SK-N-SH treated with all-trans-retinoic acid at 6 μM for 48 hours (cell line): ENCODE data around the gene TOP2A.

Experiments used
- CSDC2 ChIP-seq: fragments of 250-450 bp; sonication (Bioruptor Pico); IDR thresholded peaks from 2 replicates; pipeline ENCODE4 v1.5.0; 2020; ENCODE audit warnings: mild to moderate bottlenecking, moderate library complexity
- ESRRG ChIP-seq: fragments of 250-450 bp; sonication (Bioruptor Pico); IDR thresholded peaks from 2 replicates; pipeline ENCODE4 v1.6.1; 2021; ENCODE audit warnings: mild to moderate bottlenecking
- OSR1 ChIP-seq: fragments of 250-450 bp; sonication (Bioruptor Pico); IDR thresholded peaks from 2 replicates; pipeline ENCODE4 v1.8.0; 2022; ENCODE audit warnings: moderate library complexity, mild to moderate bottlenecking, inconsistent platforms
- TCF4 ChIP-seq: fragments of 250-450 bp; sonication (Bioruptor Pico); IDR thresholded peaks from 2 replicates; pipeline ENCODE4 v1.8.0; 2021; ENCODE audit warnings: mild to moderate bottlenecking, moderate library complexity, borderline replicate concordance
- ZC3H10 ChIP-seq: fragments of 250-450 bp; sonication (Bioruptor Pico); IDR thresholded peaks from 2 replicates; pipeline ENCODE4 v1.5.1; 2021; ENCODE audit warnings: mild to moderate bottlenecking, moderate library complexity
- TF ChIP-seq, protein P1 (sequence below): fragments of 250-450 bp; sonication (Bioruptor Pico); IDR thresholded peaks from 2 replicates; pipeline ENCODE4 v1.8.0; 2021; ENCODE audit warnings: low read depth, mild to moderate bottlenecking, moderate library complexity, borderline replicate concordance

DNA sequence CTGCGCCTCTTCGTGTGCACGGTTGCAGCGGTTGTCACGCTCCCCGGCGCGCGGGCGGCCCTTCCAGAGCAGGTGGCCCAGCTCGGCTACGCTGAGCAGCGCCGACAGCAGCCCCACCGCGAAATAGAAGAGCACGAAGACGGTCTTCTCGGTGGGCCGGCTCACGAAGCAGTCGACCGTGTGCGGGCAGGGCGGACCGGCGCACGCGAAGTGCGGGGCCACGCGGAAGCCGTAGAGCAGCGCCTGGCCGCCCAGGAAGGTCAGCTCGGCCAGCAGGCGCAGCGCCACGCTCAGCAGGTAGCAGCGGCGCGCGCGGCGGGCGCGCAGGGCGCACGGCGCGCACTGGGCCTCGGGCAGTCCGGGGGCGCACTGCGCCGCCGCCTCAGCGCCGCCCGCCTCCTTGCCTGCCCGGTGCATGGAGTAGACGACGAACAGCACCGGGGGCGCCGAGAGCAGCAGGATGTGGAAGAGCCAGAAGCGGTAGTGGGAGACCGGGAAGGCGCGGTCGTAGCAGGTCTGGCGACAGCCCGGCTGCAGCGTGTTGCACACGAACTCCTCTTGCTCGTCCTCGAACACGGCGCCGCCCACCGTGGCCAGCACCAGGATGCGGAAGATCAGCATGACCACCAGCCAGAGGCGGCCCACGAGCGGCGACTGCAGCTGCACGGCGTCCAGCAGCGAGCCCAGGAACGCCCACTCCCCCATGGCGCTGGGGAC, 54.4 kb downstream of the TOP2A start:
- TF ChIP-seq CSDC2 (CRISPR knock-in tag): no peak
- no peak for TF ChIP-seq OSR1
- no peak for TF ChIP-seq ESRRG
- TF ChIP-seq TCF4: no peak
- TF ChIP-seq, protein P1, sequence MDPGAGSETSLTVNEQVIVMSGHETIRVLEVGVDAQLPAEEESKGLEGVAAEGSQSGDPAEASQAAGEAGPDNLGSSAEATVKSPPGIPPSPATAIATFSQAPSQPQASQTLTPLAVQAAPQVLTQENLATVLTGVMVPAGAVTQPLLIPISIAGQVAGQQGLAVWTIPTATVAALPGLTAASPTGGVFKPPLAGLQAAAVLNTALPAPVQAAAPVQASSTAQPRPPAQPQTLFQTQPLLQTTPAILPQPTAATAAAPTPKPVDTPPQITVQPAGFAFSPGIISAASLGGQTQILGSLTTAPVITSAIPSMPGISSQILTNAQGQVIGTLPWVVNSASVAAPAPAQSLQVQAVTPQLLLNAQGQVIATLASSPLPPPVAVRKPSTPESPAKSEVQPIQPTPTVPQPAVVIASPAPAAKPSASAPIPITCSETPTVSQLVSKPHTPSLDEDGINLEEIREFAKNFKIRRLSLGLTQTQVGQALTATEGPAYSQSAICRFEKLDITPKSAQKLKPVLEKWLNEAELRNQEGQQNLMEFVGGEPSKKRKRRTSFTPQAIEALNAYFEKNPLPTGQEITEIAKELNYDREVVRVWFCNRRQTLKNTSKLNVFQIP (CRISPR knock-in tag): no peak
- no peak for TF ChIP-seq ZC3H10 (CRISPR knock-in tag)
